HG02981 (cell line): ENCODE data around the gene PGS1.

ENCODE experiments used
- ATAC-seq: cut with Tn5 transposase; IDR thresholded peaks from one replicate; pipeline ENCODE4 v1.9.1; 2021; ENCODE audit warnings: mild to moderate bottlenecking, moderate library complexity; ENCODE audit not compliant: unreplicated experiment

PGS1 gene

DNA sequence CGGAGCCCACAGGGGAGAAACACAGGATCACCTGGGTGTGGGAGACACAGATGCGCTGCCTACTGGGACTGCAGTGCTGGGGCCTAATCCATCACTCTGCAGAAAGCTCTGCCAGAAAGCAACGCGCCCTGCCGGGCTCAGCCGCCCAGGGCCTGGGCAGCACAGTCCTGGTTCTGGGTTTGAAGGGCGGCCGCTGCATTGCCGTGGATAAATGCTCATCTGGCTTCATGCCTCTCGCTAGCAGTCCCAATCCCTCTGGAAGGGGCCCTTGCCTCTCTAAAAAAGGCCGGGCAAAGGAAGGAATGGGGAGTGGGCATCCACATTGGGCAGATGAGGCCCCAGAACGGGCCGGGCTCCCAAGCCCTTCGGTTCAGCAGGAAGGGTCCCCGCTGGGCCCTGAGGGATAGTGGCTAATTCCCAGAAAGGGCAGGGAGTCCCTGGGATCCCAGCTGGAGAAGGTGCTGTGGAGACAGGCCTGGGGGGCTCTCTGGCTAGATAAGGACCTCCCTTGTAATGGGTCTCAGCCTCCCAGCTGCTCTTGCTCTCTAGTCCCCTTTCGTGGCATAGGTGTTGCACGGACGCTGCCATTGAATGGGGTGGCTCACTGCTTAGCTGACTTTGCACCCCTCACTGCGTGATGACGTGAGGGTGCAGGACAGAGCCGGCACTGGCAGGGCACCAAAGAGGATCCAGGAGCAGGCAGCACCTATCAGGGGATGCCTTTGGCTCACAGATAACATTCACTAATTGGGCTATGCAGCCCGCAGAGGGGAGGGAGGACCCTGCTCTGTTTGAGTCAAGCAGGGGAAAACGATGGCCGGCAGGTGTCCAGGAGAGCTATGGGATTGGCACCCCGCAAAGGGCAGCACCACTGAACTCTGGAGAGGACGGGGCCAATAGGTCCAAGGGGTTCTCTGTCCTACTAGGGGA is 88.6 kb downstream of the PGS1 start:
- ATAC-seq = no peak

DNA sequence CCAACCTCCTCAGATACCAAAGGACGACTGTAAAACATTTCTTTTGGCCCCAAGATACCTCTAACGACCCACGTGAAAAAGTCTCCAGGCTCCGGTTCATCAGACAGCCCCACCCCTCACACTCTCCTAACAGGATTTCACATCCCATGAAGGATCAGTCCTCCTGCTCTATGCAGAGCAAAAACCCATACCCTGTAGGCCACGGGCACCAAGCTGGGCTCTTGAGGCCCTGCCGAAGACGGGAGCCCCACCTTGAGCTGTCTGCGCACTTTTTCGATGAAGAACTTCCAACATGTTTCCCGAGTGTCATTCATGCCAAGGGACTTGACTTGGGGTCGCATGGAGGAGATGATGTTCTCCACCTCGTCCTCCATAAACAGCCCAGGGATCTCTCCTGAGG is 89.9 kb downstream of the PGS1 start:
- ATAC-seq = no peak

DNA sequence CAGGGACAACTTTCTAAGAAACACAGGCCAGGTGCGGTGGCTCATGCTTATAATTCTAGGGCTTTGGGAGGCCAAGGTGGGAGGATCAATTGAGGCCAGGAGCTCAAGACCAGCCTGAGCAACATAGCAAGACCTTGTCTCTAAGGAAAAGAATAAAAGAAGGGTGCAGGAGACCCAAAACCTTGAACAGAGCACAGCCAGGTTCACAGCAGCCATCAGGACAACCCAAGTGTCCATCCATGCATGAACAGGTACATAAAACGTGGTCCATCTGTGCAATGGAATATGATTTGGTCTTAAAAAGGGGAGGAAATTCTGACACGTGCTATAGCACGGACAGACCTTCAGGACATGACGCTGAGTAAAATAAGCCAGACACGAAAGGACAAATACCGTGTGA is 91.0 kb downstream of the PGS1 start:
- no peak for ATAC-seq

DNA sequence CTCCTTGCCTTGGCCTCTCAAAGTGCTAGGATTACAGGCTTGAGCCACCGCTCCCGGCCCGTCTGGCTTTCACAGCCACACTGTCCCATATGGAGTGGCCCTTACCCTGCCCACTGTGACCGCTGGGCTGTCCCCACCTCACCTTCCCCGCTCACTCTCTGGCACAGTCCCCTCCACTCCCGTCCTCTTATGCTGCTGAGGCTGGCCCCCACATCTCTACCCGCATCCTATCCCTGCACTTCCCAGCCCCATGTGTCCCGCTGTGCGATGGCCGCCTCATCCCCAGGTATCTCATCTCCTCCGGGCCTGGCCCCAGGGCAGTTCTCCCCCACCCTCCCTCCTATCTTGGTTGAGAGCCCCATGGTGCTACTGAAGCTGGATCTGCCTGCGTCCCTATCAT is 93.2 kb downstream of the PGS1 start:
- ATAC-seq = no peak

DNA sequence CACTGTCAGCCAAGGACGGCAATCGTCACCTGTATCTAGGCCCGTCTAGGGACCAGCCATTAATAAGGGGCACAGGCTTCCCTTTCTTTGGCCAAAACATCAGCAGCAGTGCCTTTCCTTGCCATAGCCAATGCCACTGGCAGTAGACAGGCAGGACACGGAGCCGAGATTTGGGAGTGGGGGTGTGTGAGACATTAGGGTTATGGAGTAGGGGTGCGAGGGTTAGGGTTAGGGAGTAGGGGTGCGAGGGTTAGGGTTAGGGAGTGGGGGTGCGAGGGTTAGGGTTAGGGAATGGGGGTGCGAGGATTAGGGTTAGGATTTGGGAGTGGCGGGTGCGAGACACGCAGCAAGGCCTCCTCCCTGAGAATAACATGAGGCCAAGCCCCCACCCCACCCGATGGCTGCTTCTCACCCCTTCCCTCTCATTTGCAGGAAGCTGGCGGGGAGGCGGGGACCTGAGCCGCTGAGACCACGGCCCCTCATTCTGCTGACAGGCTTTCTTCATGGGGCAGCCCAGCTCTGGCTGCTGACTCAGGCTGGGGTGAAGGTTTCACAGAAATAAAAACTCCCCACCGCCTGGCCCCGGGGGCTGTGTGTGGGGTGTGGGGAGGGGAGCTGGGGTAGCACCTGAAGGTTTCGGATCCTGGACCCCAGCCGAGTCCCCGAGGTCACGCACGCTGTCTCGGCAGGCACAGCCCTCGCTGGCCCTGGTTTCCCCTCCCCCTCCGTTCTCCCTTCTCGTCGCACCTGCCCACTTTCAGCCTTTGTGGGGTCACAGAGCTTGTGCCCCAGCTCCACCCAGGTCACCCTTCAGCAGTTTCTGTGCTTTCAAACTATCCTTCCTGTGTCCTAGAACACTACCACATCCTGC is 93.8 kb downstream of the PGS1 start:
- ATAC-seq = no peak

DNA sequence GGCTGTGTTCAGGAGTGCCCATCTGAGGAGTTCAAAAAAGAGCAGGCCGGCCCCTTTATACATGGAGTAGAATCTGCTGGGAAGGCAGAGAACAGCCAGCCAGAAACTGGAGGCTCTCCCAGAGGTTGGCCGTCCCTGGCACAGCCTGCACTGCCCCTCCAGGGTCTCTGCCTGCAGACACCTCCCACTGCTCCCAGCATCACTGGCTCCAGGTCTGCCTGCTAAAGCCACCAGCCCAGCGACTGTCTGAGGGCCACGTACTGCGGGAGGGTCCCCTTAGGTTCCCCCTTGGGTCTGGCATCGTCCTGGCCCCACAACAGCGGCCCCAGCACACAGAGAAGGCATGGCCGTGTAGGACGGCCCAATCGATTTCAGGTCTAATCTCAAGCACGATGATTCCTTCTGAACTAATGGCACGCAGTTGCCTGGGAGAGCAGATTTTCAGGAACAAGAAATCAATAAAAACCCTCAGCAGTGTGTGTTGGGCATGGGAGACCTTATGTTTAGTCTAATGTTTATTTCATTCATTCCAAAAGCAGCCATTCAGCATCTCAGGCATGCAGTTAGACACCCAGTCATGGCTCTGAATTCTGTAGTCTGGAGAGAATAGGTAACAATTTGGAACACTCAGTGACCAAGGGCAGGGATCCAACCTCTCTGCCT is 95.6 kb downstream of the PGS1 start:
- ATAC-seq = no peak
